Cortex of kidney (tissue), 1 donor: Measurements from ENCODE around the gene FRMD7.
"Not testable (repeated sequence)": the region's sequence is repeated elsewhere in the genome, so short reads cannot be mapped to it uniquely, and the experiment has no call there.

ENCODE experiments used
- DNase-seq: peaks from one replicate; lab custom pipeline; 2025; lab: John Stamatoyannopoulos, UW

The FRMD7 gene

DNA sequence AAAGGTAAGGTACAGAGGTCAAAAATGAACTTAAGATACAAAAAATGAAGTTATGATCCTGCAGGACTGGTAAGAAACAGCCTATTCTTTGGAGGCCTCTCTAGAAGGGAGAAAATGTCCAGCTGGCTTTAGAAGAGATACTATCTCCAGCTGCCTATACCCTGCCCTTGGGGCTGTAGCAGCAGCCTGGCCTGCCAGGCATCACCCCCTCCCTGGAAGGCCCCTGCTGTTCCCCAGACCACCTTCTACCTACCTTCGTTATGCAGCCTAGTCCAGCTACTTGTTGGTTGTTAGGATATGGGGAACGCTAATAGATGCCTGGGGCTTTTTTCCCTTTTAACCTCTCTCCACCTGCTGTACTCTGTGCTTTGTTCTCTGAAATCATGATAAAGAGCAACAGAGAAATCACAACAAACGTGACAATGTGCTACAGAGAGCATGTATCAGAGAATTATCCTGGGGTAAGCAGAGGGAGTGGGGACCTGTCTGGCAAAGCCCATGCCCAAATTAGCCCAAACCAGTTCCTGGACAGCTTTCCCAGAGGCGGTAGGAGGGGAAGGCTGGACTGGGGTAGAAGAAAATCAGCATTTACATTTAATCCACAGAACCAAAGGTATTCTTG is 34.5 kb downstream of the FRMD7 start:
- DNase-seq: no peak

DNA sequence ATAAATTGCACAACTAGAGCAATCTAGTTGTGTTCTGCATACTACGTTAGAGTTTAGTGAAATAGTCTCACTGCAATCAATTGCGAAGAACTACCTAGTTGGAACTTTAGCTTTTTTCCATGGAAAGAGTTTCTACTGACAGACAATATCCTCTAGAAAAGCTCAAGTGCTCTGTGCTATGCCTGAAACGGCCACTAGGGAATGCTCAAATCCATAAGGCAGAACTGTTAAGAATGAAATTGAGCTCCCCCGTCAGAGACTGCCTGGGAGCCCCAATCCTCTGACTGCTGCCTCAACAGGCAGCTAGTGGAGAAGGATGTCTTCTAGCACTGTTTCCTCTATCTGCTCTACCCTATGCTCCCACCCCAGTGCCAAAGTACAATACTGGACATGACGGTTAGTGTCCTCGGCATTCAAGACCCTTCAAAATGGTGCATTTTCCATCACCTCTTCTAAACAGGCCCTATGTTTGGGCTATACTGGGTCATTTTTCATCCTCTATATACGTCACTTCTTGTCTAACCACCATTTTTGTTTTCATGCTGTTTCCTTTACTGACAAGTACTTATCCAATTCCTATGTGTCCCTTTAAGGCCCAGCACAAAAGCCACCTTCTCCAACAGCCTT is 35.3 kb downstream of the FRMD7 start:
- no peak for DNase-seq

DNA sequence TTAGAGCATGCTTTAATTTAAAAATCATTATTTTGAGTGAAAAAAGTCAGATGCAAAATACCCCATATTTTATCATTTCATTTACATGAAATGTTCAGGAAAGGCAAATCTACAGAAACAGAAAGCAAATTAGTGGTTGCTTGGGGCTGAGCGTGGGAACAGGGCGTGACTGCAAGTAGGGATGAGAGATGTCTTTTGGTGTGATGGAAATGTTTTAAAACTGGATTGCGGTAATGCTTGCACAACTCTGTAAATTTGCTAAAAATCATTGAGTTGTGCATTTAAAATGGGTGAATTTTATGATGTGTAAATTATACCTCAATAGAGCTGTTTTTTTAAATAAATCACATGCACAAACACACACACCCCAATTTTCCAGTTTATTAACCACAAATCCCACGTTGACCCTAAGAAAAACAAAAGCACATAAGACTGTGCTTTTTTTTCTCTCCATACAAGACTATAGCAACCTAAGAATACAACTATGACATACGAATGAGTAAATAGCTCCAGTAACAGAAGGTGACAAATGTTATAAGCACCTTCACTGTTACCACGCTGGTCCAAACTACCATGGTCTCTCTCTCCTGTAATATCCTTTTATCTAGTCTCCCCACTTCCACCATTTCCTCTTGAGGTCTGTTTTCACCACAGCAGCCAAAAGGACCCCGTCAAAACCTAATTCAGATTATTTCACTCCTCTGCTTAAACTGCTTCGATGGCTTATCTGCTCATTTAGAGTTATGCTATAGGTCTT is 37.2 kb downstream of the FRMD7 start:
- DNase-seq: no peak

- DNase-seq: no peak
These were observed 39.0 kb downstream of the FRMD7 start for GRCh38 chrX:132088864-132089263.

- DNase-seq: no peak
These were observed 41.1 kb downstream of the FRMD7 start for GRCh38 chrX:132086672-132087071.

GRCh38 chrX:132085786-132086185 is 42.0 kb downstream of the FRMD7 start:
- DNase-seq: no peak

DNA sequence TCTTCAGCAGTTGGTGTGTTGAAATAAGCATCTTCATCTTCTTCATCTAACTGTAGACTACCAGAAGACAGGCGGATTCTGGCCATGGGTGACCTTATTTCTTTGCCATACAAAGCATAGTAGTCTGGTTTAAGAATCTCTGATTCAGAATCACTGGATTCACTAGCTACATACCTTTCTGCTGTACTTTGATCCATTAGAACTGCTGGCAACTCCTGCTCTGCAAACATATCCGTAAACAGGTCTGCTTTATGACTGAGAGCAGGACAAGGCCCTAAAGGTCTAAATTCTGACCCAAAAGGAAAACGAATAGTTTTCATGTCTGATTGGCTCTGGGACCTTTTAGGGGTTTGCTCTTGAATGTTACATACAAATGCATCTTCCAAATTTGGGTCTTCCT is 49.9 kb downstream of the FRMD7 start:
- no peak for DNase-seq

- no peak for DNase-seq
These were observed 50.4 kb downstream of the FRMD7 start for GRCh38 chrX:132077414-132077813.

DNA sequence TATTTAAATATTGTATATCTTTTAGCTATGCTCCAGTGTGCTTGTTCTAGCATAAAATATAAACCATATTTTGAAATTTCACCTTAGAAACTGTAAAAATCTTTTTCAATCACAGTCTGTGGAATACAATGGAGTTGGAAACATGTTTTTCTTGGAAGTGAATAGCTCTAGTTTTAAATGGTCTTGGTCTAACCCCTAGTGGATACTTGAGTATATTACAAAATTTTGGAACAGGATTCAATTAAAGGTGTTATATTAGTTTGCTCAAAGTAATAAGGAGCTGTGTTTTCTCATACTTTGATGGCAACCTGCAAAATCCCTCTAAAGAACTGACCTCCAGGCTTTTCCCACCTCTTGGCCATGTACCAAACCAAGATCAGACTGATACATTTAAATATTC is 56.6 kb downstream of the FRMD7 start:
- no peak for DNase-seq

- no peak for DNase-seq
These were observed 59.4 kb downstream of the FRMD7 start for GRCh38 chrX:132068405-132068804.

GRCh38 chrX:132063862-132064261 is 64.0 kb downstream of the FRMD7 start:
- DNase-seq: no peak

DNA sequence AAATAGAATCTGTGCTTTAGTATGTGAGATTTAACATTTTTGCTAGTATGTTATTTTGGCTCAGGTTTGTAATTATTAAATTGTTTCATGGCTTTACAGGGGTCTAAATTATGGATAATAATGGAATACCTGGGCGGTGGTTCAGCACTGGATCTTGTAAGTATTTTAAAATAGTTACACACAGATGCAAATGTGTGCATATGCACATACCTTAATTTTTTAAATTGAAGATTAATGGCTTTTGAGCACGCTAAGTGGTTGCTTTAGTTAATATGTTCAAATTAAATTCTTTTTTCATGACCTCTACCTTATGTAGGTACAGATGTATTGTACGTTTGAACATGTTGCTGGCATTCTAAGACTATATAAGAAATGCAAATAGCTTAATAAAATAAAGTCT is 64.5 kb downstream of the FRMD7 start:
- DNase-seq: no peak

DNA sequence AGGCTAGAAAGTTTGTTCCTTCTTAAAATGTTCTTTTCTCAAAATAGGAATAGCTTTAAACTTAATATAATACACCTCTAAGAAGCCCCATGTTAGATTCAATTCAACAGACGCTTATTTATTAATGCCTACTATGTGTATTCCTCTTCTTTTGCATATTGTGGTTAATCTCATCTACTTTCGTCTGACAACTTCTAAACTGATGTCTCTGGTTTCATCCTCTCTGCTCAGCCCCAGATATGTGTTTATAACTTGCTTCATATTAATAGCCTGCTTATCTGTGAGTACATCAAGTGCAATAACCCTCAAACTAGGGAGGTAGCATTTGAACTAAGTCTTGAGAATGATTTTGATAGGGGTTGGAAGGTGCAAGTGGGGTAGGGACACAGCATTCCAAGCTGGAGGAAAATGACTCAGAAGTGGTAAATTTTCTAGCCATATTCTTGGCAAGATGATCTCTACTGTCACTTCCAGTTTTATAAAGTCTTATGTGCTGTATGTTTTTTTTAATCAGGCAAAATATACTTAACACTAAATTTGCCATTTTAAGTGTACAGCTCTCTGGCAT is 67.8 kb downstream of the FRMD7 start:
- DNase-seq: no peak

- DNase-seq: no peak
These were observed 68.8 kb downstream of the FRMD7 start for GRCh38 chrX:132058975-132059374.

DNA sequence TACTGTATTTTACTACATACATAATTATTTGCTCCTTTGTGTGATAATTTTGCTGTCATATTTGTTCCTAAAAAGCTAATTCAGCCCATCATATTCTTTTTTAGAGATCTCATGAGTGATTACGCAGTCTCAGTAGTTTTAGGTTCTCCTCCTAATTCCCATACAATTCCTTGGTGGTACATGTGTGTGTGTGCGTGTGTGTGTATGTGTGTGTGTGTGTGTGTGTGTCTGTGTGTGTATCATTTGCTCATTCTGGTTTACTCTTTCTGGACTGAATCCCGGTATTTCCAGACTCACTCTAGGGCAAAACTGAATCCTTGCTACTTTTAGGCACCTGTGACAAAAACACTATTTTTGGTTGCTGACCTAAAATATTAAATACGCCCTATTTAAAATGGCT is 69.8 kb downstream of the FRMD7 start:
- no peak for DNase-seq

- DNase-seq: not testable (repeated sequence)
These were observed 76.0 kb downstream of the FRMD7 start for GRCh38 chrX:132051778-132052177.

DNA sequence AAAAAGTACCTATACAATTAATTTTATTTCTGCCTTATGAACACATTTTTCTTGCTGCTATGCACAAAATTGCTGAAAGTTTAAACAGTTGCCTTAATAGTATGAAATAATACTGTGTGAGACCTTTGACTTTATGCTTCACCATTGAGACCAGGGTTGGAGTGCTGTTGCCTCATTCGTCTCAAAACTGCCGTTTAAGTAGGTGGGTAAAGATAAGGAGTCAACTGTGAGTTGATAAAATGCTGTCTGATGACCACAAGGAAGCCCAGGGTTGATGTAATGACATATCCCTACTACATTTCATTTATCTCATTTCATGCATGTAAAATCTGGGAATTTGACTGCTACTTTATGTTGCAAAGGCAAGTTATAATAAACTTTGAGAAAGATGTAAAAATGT is 81.3 kb downstream of the FRMD7 start:
- DNase-seq: no peak

DNA sequence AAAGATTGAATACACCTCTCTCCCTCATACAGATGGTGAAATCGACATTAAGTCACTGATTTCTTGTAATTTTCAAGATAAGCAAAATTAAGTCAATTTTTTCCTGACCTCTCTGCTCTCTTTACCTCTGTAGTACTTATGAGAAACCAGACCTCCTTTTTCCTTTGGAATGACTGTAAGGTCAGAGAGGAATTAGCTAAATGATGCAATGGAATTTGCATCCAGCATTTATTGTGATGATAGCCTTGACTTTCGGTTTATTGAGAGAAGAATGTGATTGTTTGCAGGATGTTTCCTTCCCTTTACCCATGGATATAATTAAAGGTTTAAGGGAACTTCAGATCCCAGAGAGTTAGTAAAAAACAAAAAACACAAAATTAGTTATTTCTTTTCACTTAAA is 82.4 kb downstream of the FRMD7 start:
- no peak for DNase-seq

DNA sequence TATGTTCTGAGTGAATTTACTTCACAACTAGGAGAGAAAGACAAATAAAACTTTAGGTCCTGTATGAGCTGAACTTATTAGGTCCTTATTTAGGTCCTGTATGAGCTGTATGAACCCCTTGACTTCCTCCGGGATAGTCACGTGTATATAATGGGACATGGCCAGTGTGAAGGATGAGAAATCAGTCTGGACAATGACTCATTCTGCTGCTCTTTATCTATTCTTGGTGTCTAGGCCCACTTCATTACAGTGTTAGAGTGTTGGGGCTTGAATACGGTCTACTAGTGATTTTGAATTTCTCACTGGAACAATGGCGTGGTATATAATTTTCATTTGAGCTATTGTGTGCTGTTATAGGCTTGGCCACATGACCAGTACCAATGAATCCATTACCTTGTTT is 82.9 kb downstream of the FRMD7 start:
- no peak for DNase-seq

- no peak for DNase-seq
These were observed 83.8 kb downstream of the FRMD7 start for GRCh38 chrX:132043977-132044376.

DNA sequence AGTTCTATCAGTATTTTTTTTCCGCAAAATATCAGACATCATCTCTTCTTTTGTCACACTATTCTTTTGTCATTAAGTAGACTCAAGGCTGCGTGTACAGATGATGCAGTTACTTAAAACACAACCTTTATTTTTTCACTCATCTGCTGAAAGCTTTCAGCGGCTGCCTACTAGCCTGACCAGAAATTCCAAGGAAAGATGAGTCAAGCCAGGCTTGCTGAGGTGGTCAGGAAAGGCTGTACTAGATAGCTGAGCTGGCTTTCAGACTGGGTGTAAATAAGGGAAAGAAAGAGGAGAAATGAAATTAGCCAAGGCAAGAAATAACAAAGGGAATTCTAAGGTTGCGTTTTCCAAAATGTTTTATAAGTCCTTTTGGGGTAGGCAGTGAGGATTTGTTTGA is 86.8 kb downstream of the FRMD7 start:
- DNase-seq: no peak

DNA sequence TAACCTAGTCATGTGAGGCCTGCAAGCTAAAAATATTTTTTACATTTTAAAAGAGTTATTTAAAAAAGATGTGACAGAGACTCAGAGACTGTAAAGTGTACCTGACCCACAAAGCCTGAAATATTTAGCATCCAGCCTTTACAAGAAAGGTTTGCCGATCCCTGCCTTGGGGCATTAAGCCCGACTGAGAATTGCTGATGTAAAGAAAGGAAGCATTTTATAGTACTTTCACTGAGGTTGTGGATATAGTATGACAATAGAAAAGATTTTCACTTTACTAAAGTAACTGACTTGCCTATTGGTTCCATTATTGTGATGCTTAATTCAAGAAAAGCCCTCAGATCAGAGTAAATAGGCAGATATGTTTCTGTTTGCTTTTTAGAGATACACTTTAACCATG is 87.8 kb downstream of the FRMD7 start:
- no peak for DNase-seq

- no peak for DNase-seq
These were observed 90.3 kb downstream of the FRMD7 start for GRCh38 chrX:132037479-132037993.
